ACC112 (cell line): ENCODE data around the gene AVL9.
A peak's percentile ranks its signal among the peaks of the same experiment; 100 is the strongest.
"Not testable (repeated sequence)": the region's sequence is repeated elsewhere in the genome, so short reads cannot be mapped to it uniquely, and the experiment has no call there.

Experiments used
- H2AFZ ChIP-seq: fragments of 200-600 bp; sonication (generic); one replicate; pipeline ENCODE4 v1.6.0; 2017; ENCODE audit warnings: antibody characterized with exemption, low read length; ENCODE audit not compliant: unreplicated experiment
- H3K27ac ChIP-seq: fragments of 200-600 bp; sonication (generic); 2 replicates; pipeline ENCODE4 v1.5.1; 2014; ENCODE audit warnings: low read depth, mild to moderate bottlenecking, antibody characterized with exemption, low read length, moderate library complexity
- H3K27me3 ChIP-seq: fragments of 200-600 bp; sonication (generic); 2 replicates; pipeline ENCODE4 v1.6.1; 2014; ENCODE audit warnings: mild to moderate bottlenecking, antibody characterized with exemption, low read length, moderate library complexity, mixed read lengths; ENCODE audit not compliant: insufficient read depth
- H3K36me3 ChIP-seq: fragments of 200-600 bp; sonication (generic); 2 replicates; pipeline ENCODE4 v1.6.1; 2016; ENCODE audit warnings: mild to moderate bottlenecking, antibody characterized with exemption, low read length, moderate library complexity, mixed read lengths; ENCODE audit not compliant: insufficient read depth
- H3K4me1 ChIP-seq: fragments of 200-600 bp; sonication (generic); one replicate; pipeline ENCODE4 v1.6.1; 2016; ENCODE audit warnings: low read length, mixed read lengths; ENCODE audit not compliant: insufficient read depth, unreplicated experiment, control insufficient read depth
- H3K4me3 ChIP-seq: fragments of 200-600 bp; sonication (generic); 2 replicates; pipeline ENCODE4 v1.5.1; 2014; ENCODE audit warnings: mild to moderate bottlenecking, low read depth, low read length
- H3K79me2 ChIP-seq: fragments of 200-600 bp; sonication (generic); one replicate; pipeline ENCODE4 v1.6.0; 2016; ENCODE audit warnings: low read length; ENCODE audit not compliant: control insufficient read depth, unreplicated experiment, insufficient read depth

AVL9 gene

DNA sequence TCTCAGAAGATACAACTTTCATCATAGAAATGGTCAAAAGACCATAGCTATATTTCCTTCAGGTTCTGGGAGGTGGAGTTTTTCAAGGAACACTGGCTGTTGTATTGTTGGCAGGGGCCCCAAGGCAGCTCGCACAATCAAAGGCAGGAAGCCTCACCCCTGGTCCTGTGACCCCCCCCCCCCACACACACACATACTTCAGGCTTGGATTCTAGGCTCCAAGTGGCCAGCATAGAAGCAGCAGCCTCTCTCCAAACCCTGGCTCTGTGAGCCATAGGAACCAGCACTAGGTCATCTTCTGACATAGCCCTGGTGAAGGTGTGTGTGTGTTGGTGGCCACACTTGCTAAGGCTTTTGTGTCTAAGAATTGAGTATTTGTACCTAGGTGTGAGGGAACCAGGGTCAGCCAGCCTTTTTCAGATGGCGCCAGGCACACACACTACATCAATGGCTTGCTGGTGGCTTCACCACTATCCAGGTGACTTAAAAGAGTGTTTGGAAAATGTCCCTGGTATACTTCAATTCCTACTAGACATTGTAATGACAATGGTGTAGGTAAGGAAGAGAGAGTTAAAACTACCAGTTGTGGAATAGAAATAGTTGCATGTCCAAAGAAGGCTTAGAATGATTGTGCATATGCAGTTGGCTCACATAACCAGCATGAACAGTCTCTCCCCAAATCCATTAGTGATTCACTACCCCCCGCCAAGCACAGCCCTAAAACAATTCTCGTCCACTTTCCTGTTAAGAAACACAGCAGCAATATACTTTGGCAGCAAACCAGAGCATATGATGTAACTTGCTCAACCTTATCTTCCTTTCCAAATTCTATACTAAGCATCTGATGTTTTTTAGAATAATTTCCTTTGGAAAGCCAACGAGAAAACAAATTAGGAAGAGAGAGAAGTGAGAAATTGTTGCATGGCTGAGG lies 91.3 kb downstream of the AVL9 start:
- Histone ChIP-seq H3K79me2 (no peaks in the 10 kb centered on the region), H3K27me3 (no peaks in the 10 kb centered on the region), H3K4me3 (peak overlapping the region; percentile 47), H3K4me1 (peaks cover 37% of the 10 kb centered on the region), H3K27ac (peak overlapping the region; percentile 89), H3K36me3 (peaks cover 31% of the 10 kb centered on the region), H2AFZ (no peak overlapping the region)

DNA sequence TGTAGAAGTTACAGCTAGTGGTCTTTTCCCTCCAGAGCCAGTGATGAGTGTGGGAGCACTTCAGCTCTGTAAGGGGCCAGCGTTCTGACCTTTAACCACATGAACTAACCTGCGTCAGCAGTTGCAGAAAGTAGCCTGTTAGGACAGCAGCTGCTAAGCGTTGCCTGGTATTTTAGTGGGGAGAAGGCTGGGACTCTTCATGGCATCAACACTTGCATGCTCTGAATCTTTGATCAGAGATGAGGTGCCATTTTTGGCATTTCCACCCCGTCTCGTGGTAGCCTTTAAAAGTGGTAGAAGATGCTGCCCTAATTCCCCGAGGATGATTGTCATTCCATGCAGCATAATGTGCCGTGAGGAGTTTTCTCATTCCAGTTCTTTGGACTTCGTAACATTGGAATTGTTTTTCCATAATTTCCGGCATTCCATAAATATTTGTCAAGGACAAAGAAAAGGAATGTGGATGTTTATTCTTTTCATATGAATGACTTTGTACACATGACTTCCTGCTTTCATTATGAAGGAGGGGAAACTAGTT lies 92.2 kb downstream of the AVL9 start:
- Histone ChIP-seq H3K79me2 (no peaks in the 10 kb centered on the region), H3K4me1 (peaks cover 37% of the 10 kb centered on the region), H3K27ac (peak overlapping the region; percentile 89), H2AFZ (no peak overlapping the region), H3K4me3 (peak overlapping the region; percentile 47), H3K27me3 (no peaks in the 10 kb centered on the region), H3K36me3 (peaks cover 31% of the 10 kb centered on the region; the same call in 1 of the 2 replicates)

DNA sequence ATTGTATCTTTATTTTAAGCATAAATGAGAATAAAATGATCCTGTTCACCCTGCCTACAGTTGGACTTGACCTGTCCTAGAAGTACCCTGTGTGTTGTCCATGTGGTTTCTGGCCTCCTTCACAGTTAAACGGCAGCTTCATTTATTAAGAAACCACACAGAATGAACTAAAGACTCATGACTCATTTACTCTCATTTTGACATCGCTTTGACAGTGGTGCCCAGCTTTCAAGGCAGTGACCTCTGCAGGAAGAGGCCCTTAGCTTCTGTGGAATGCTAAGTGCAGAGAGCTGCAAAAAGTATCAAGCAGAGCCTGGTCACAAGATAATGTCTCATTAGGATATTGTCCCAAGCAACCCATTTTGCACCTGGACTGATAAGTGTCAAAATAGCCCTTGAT lies 93.4 kb downstream of the AVL9 start:
- H3K27me3 ChIP-seq: no peaks in the 10 kb centered on the region
- peaks cover 22% of the 10 kb centered on the region; the same call in 1 of the 2 replicates for H3K36me3 ChIP-seq
- H2AFZ ChIP-seq: no peak overlapping the region
- peak overlapping the region; percentile 32 for H3K4me3 ChIP-seq
- peaks cover 37% of the 10 kb centered on the region for H3K4me1 ChIP-seq
- H3K79me2 ChIP-seq: no peaks in the 10 kb centered on the region
- peak overlapping the region; percentile 89 for H3K27ac ChIP-seq

DNA sequence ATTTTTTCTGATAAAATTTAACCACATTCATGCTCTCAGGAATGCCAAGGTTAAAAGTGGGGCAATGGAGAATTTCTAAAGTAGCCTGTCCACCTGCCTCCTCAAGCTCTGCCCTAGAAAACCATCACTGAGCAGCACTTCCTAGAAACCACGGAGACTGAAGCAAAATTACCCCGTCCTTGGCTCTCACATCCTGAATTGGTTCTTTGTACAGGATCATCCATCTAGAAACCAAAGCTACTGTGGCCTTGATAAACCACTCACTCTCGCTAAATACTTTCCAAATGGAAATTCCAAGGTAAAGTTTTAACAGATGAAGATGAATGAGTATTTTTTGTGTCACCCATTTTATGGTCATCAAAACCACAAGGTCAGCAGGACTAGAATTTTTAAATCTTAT lies 96.6 kb downstream of the AVL9 start:
- Histone ChIP-seq H3K36me3 (0 out of 2 replicates have a peak, but pooled peaks cover 11% of the 10 kb centered on the region), H3K4me1 (peaks cover 26% of the 10 kb centered on the region), H3K27me3 (no peaks in the 10 kb centered on the region), H3K4me3 (no peak overlapping the region), H3K79me2 (no peaks in the 10 kb centered on the region), H2AFZ (no peak overlapping the region), H3K27ac (no peak overlapping the region)

DNA sequence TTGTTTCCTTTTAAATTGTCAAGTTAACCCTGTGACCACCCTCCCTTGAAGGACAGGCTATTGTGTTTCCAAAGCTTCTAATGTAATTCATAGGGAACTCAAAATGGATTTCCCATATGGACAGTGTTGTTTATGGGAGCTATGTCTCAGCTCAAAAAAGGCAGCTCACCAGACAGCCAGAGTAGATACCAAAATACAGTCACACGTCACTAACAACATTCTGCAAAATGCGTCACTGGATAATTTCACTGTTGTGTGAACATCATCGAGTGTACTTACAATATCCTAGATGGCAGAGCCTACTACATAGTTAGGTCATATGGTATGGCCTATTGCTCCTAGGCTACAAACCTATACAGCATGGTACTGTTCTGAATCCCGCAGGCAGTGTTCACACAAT lies 97.4 kb downstream of the AVL9 start:
- 0 out of 2 replicates have a peak, but pooled peaks cover 10% of the 10 kb centered on the region for H3K36me3 ChIP-seq
- H3K4me1 ChIP-seq: peaks cover 18% of the 10 kb centered on the region
- no peaks in the 10 kb centered on the region for H3K79me2 ChIP-seq
- no peak overlapping the region for H2AFZ ChIP-seq
- no peaks in the 10 kb centered on the region for H3K27me3 ChIP-seq
- H3K27ac ChIP-seq: no peak overlapping the region
- no peak overlapping the region for H3K4me3 ChIP-seq

DNA sequence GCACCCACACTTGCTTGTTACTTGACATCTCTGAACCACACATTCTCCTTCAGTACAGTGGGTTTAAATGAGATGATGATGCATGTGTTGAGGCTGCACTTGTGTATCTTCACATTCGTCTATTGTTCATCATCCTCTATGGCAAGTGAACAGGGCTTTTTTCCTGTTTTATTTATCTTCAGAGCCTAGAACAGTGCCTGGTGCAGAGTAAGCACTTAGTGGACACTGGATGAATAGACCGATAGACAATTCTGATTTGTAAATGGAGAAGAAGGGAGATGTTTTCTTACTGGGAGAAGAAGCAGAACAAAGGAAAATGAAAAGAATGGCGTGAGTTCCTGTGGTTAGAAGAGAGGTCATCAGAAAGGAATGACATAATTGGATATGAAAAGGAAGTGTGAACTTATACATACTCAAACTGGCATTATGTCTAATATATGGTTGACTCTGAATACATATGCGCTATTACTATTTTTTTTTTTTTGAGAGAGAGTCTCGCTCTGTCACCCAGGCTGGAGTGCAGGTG lies 99.7 kb downstream of the AVL9 start:
- no peak overlapping the region for H2AFZ ChIP-seq
- H3K4me3 ChIP-seq: no peak overlapping the region
- no peaks in the 10 kb centered on the region for H3K79me2 ChIP-seq
- H3K36me3 ChIP-seq: no peaks in the 10 kb centered on the region
- no peaks in the 10 kb centered on the region for H3K4me1 ChIP-seq
- no peaks in the 10 kb centered on the region for H3K27me3 ChIP-seq
- no peak overlapping the region for H3K27ac ChIP-seq

DNA sequence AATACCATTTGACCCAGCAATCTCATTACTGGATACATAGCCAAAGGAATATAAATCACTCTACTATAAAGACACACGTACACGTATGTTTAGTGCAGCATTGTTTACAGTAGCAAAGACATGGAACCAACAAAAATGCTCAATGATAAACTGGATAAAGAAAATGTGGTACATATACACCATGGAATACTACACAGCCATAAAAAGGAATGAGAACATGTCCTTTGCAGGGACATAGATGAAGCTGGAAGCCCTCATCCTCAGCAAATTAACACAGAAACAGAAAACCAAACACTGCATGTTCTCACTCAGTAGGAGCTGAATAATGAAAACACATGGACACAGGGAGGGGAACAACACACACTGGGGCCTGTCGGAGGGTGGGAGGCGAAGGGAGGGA lies 105.9 kb downstream of the AVL9 start:
- H3K27ac ChIP-seq, H3K79me2 ChIP-seq, H3K27me3 ChIP-seq, H3K4me3 ChIP-seq, H3K36me3 ChIP-seq, H2AFZ ChIP-seq, H3K4me1 ChIP-seq: not testable (repeated sequence)

DNA sequence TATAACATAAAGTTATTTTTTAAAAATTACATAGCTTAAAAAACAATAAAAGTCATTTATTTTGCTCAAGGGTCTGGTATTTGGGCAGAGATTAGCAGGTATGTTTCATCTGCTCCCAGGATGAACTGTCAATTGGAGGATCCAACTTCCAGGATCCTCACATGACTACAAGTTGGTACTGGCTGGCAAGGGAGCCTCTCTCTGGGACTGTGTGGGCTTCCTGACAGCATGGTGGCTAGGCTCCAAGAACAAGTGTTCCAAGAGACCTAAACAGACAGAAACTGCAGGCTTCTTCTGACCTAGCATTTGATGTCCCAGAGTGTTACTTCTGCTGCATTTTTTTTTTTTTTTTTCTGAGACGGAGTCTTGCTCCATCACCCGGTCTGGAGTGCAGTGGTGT lies 107.2 kb downstream of the AVL9 start:
- H3K79me2 ChIP-seq: no peaks in the 10 kb centered on the region
- H2AFZ ChIP-seq: no peak overlapping the region
- no peaks in the 10 kb centered on the region for H3K27me3 ChIP-seq
- no peaks in the 10 kb centered on the region for H3K36me3 ChIP-seq
- H3K4me3 ChIP-seq: no peak overlapping the region
- H3K4me1 ChIP-seq: no peaks in the 10 kb centered on the region
- H3K27ac ChIP-seq: no peak overlapping the region

DNA sequence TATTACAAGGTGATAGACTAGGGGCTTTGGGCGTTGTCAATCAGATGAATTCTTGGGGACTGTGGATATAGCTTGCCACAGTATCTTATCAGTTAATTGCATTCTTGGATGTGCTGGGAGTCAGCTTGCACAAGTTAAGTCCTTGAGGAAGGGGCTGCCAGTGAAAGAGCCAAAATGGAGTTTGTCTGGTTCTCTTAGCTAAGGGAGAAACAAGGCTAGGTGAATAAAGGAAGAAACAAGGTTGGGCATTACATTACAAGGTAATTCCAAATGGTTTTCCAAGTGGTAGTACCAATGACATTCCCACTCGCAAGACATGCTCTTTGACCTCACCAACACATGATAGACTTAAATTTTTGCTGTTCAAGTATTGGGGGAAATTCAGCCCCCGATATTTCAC lies 108.2 kb downstream of the AVL9 start:
- not testable (repeated sequence) for H3K27ac ChIP-seq, H3K4me3 ChIP-seq, H2AFZ ChIP-seq, H3K27me3 ChIP-seq, H3K36me3 ChIP-seq, H3K79me2 ChIP-seq, H3K4me1 ChIP-seq

DNA sequence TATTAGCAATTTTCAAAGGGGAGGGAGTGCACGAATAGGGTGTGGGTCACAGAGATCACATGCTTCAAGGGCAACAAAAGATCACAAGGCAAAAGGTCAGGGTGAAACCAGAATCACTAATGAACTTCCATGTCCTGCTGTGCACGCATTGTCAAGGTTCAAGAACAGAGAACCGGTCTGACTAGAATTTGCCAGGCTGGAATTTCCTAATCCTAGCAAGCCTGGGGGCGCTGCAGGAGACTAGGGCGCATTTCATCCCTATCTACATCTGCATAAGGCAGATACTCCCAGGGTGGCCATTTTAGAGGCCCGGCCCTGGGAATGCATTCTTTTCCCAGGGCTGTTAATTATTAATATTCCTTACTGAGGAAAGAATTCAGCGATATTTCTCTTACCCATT lies 108.8 kb downstream of the AVL9 start:
- H2AFZ ChIP-seq, H3K4me1 ChIP-seq, H3K4me3 ChIP-seq, H3K79me2 ChIP-seq, H3K27me3 ChIP-seq, H3K27ac ChIP-seq, H3K36me3 ChIP-seq: not testable (repeated sequence)

DNA sequence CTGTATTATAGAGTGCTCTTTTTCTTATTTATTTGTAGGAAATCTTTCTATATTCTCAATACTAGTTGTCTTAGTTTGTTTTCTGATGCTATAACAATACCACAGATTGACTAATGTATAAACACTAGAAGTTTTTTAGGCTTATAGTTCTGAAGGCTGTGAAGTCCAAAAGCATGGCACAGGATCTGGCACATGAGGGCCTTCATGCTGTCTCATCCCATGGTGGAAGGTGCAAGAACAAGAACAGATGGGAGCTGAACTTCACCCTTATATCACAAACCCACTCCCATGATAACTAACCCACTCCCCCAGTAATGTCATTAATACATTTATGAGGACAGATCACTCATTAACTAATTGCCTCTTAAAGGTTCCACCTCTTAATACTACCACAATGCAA lies 109.7 kb downstream of the AVL9 start:
- no peaks in the 10 kb centered on the region for H3K36me3 ChIP-seq
- H3K4me3 ChIP-seq: no peak overlapping the region
- no peak overlapping the region for H2AFZ ChIP-seq
- no peak overlapping the region for H3K27ac ChIP-seq
- H3K4me1 ChIP-seq: no peaks in the 10 kb centered on the region
- H3K79me2 ChIP-seq: no peaks in the 10 kb centered on the region
- H3K27me3 ChIP-seq: no peaks in the 10 kb centered on the region
